Mesodermal cell (in vitro differentiated cells): ENCODE measurements around the gene KDM6A.
"Not testable (repeated sequence)": the region's sequence is repeated elsewhere in the genome, so short reads cannot be mapped to it uniquely, and the experiment has no call there.

ENCODE experiments used
- H3K27ac ChIP-seq: 2 replicates; pipeline ENCODE4 v1.7.0; 2013; ENCODE audit warnings: mild to moderate bottlenecking, low read depth, low read length, moderate library complexity; ENCODE audit not compliant: severe bottlenecking
- H3K36me3 ChIP-seq: 2 replicates; pipeline ENCODE4 v1.7.1; 2013; ENCODE audit warnings: mild to moderate bottlenecking, low read length, moderate library complexity; ENCODE audit not compliant: control insufficient read depth, insufficient read depth
- H3K4me1 ChIP-seq: one replicate; pipeline ENCODE4 v1.7.1; 2013; ENCODE audit warnings: mild to moderate bottlenecking, low read length; ENCODE audit not compliant: insufficient read depth, control insufficient read depth, poor library complexity, severe bottlenecking
- H3K4me3 ChIP-seq: 2 replicates; pipeline ENCODE4 v1.7.0; 2013; ENCODE audit warnings: low read length, control low read depth, mild to moderate bottlenecking; ENCODE audit not compliant: insufficient read depth, poor library complexity, severe bottlenecking; ENCODE audit errors: extremely low read depth
- H3K9me3 ChIP-seq: 2 replicates; pipeline ENCODE4 v1.7.1; 2013; ENCODE audit warnings: mild to moderate bottlenecking, low read length, moderate library complexity; ENCODE audit not compliant: control insufficient read depth
- WGBS, 2 experiments: methylation state at CpG; one replicate each; pipeline ENCODE4 v1.1.5; 2013; ENCODE audit warnings: missing lambda C conversion rate in 2 of 2; ENCODE audit not compliant: insufficient coverage in 2 of 2; 5-methylcytosine and 5-hydroxymethylcytosine counted together

KDM6A gene

DNA sequence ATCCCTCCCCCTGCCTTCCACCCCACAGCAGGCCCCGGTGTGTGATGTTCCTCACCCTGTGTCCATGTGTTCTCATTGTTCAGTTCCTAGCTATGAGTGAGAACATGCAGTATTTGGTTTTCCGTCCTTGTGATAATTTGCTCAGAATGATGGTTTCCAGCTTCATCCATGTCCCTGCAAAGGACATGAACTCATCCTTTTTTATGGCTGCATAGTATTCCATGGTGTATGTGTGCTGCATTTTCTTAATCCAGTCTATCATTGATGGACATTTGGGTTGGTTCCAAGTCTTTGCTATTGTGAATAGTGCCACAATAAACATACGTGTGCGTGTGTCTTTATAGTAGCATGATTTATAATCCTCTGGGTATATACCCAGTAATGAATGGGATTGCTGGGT is 200.0 kb downstream of the KDM6A start:
- no CpG with 5 or more reads among the region's 4 CpGs for WGBS, 2 experiments
- H3K9me3 ChIP-seq, H3K27ac ChIP-seq, H3K4me3 ChIP-seq, H3K4me1 ChIP-seq: not testable (repeated sequence)
- H3K36me3 ChIP-seq = peaks cover 27% of the 10 kb centered on the region

DNA sequence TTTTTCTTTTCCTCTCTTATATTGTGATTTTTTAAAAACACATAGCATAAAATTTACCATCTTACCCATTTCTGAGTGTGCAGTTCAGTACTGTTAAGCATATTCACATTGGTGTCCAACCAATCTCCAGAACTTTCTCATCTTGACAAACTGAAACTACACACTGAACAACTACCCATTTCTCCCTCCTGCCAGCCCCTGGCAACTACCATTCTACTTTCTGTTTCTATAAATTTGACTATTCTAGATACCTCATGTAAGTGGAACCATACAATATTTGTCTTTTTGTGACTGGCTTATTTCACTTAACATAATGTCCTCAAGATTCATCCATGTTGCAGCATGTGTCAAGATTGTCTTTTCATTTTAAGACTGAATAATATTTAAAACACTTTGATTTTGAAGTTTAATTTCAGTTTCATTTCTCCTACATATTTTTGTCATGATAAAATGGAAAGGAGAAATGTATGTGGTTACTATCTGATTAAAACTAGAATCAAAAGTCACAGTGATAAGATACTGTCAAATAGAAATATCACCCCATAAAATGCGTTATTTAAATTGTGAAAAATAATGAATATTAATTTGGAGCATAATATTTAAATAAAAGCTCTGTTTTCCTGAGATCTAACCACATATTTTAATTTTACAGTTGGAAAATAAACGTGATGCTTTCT is 204.9 kb downstream of the KDM6A start:
- Histone ChIP-seq H3K27ac (no peak overlapping the region), H3K9me3 (no peaks in the 10 kb centered on the region), H3K36me3 (peaks cover 20% of the 10 kb centered on the region), H3K4me3 (no peak overlapping the region), H3K4me1 (no peaks in the 10 kb centered on the region)
- WGBS, 2 experiments = no CpG with 5 or more reads among the region's 2 CpGs

DNA sequence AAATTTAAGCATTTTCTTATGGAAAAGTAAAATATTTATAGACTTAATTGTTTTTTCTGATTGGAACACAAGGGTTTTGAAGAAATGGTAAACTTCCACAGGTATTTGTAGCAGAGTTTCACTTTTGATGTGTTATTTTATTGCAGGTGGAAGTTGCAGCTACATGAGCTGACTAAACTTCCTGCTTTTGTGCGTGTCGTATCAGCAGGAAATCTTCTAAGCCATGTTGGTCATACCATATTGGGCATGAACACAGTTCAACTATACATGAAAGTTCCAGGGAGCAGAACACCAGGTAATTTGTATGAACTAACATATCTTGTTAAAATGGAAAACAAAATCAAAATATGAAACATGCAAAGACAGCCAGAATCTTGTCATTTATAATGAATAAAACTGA is 210.3 kb downstream of the KDM6A start:
- no peak overlapping the region for H3K4me3 ChIP-seq
- H3K4me1 ChIP-seq = no peaks in the 10 kb centered on the region
- no CpG with 5 or more reads among the region's 2 CpGs for WGBS, 2 experiments
- no peak overlapping the region for H3K27ac ChIP-seq
- no peaks in the 10 kb centered on the region for H3K9me3 ChIP-seq
- peaks cover 30% of the 10 kb centered on the region for H3K36me3 ChIP-seq

DNA sequence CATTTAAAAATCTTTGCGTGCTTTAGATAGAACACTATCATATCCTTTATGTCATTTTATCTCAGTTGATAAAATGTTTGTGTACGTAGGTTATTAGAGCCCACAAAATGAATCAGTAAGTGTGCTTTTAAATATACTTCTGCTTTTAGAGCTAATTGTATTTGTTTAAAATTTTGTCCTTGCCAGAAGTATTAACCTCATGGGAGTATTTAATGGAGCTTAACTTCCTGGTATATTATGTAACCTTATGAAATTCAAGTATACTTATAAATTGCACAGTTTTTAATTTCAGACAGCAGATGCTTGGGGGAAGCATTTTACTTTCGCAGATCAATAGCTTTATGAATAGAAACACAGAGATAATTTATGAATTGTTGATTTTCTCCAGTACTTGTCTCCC is 237.5 kb downstream of the KDM6A start:
- Histone ChIP-seq H3K4me3 (no peak overlapping the region), H3K9me3 (no peaks in the 10 kb centered on the region), H3K36me3 (peaks cover 29% of the 10 kb centered on the region), H3K27ac (no peak overlapping the region), H3K4me1 (no peaks in the 10 kb centered on the region)
- WGBS, 2 experiments = no CpG with 5 or more reads among the region's 3 CpGs

DNA sequence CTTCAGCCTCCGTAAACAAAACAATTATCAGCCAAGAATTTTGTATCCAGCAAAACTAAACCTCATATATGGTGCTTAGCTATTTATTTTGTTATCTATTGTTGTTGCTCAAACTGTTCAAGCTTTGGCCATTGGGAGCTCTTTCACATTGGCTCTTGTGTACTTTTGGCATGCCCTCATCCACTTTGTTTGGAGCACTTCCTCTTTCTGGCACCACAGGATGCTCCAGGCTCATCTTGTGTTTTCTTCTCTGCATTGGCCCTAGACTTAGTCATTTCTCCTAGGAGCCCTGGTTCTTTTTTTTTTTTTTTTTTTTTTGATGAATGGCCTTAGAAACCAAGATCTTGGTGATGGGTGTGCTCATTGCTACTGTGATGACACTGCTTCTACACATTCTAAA is 253.2 kb downstream of the KDM6A start:
- Histone ChIP-seq H3K36me3 (no peaks in the 10 kb centered on the region), H3K4me3 (no peak overlapping the region), H3K27ac (no peak overlapping the region), H3K4me1 (no peaks in the 10 kb centered on the region), H3K9me3 (no peaks in the 10 kb centered on the region)
- WGBS, 2 experiments = no CpG with 5 or more reads among the region's 1 CpG

DNA sequence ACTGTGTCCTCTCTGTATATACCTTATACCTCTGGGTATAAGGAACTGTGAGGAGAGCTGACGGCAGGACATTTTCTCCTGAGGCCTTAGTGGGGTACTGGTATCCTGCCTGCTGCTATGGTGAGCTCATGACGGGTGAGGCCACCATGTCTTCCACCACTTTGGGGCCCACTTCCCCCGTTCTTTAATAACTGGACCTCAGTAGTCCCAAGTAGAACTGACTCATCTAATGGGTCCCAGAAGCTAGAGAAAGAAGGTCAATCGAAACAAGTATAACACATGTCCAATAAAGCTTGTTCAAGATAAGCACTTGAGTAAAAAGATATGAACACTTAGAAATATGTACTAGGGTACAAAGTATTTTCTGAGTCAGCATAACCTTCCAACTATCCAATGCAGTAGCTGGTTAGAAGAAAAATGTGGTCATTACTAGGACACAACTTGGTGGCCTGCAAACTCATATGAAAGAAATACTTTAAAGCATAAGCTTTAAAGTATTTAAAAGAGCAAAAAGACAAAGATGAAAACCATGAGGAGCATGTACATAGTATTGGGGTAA is 256.0 kb downstream of the KDM6A start:
- Histone ChIP-seq H3K9me3 (no peaks in the 10 kb centered on the region), H3K36me3 (no peaks in the 10 kb centered on the region), H3K4me1 (no peaks in the 10 kb centered on the region), H3K4me3 (no peak overlapping the region), H3K27ac (no peak overlapping the region)
- WGBS, 2 experiments = 100% methylated on average over 2 of the region's 4 CpGs; no CpG with 5 or more reads in 1 of the 2 experiments

DNA sequence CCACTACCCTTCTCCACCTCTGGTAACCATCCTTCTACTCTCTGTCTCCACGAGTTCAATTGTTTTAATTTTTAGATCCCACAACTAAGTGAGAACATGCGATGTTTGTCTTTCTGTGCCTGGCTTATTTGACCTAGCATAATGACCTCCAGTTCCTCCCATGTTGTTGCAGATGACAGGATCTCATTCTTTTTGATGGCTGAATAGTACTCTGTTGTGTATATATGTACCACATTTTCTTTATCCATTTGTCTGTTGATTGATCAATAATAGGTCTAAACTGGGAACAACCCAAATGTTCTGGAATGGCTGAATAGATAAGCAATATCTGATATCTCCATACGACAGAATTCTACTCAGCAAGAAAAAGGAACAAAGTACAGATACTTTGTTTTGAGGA is 260.5 kb downstream of the KDM6A start:
- no peak overlapping the region for H3K27ac ChIP-seq
- H3K36me3 ChIP-seq = no peaks in the 10 kb centered on the region
- WGBS, 2 experiments = 71 to 80% methylated on average over 1 of the region's 3 CpGs
- no peaks in the 10 kb centered on the region for H3K9me3 ChIP-seq
- no peaks in the 10 kb centered on the region for H3K4me1 ChIP-seq
- H3K4me3 ChIP-seq = no peak overlapping the region

DNA sequence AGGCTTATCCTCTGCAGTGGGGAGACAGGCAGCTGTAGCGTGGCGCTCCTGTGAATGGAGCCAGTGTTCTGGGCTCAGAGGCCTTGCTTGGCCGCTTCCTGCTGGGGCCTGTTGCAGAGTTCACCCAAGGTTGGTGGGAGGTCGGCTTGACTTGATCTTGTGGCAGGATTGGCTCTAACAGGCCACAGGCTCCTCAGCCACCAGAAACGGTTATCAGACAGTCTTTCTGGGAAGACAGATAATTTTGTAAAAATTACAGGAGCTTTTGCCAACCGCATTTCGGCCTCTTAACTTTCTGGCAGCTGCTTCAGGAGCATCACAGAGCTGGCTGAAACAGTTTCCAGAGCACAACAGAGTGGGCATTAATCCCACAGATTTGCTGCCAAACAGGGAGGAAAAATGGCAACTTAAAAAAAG is 261.3 kb downstream of the KDM6A start:
- Histone ChIP-seq H3K9me3 (no peaks in the 10 kb centered on the region), H3K27ac (no peak overlapping the region), H3K36me3 (no peaks in the 10 kb centered on the region), H3K4me3 (no peak overlapping the region), H3K4me1 (no peaks in the 10 kb centered on the region)
- 53% methylated on average over 2 of the region's 7 CpGs; no CpG with 5 or more reads in 1 of the 2 experiments for WGBS, 2 experiments

DNA sequence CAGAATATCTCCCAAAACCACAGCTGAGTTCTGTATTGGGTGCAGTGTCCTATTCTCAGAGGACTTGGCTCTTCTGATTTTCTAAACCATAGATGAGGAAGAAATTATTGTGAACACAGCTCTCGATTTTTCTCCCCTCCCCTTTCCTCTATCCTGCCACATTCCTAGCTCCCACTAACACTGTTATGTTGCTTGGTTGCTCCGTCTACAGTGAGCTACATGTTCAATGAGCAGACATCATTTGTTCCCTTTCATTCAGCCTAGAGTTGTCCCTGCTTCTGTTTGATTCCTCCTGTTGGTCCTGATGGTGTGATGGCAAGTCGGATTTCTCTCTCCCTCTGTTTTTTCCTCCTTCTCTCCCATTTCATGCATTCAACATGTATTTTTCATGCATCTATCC is 261.8 kb downstream of the KDM6A start:
- 100% methylated on average over 1 of the region's 3 CpGs; no CpG with 5 or more reads in 1 of the 2 experiments for WGBS, 2 experiments
- no peaks in the 10 kb centered on the region for H3K36me3 ChIP-seq
- H3K9me3 ChIP-seq = no peaks in the 10 kb centered on the region

DNA sequence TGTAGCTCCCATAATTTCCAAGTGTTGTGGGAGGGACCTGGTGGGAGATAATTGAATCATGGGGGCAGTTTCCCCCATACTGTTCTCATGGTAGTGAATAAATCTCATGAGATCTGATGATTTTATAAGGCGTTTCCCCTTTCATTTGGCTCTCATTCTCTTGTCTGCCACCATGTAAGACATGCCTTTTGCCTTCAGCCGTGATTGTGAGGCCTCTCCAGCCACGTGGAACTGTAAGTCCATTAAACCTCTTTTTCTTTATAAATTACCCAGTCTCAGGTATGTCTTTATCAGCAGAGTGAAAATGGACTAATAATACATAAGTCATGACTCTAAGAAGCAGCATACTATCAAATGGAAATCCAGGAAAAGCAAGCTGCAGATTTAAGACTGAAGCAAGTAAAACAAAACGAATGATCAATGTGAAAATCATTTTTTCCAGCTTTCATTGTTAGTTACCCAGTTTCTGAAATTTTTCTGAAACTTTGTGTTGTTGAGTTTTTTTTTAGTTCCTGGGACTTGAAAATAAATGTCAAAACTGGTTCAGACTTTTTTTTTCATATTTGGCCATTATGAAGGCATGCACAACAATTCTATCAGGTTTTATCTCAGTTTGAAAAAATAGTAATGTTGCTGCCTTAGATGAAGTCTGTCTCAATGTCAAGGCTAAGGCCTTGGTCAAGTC is 262.5 kb downstream of the KDM6A start:
- H3K4me3 ChIP-seq, H3K4me1 ChIP-seq, H3K27ac ChIP-seq, H3K36me3 ChIP-seq, H3K9me3 ChIP-seq: not testable (repeated sequence)
- 100% methylated on average over 1 of the region's 4 CpGs; no CpG with 5 or more reads in 1 of the 2 experiments for WGBS, 2 experiments

More for the DNA sequence above, 261.8 kb downstream of the KDM6A start:
- H3K4me1 ChIP-seq = no peaks in the 10 kb centered on the region
- no peak overlapping the region for H3K4me3 ChIP-seq
- no peak overlapping the region for H3K27ac ChIP-seq

DNA sequence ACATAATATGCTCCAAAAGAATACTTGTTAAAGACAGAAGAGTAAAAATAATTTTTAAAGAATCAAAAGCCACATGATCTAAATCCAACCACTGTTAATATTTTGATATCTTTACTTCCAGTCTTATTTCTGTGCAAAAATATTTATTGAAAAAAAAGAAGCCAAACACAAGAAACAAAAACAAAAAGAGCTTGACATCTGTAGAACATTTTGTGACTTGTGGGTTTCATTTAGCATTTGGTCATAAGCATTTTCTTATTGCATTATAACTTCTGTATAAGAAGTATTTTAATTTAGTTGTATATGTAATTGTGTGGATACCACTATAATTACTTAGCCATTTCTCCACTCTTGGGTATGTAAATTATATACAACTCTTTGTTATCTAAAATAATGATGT is 264.5 kb downstream of the KDM6A start:
- H3K4me3 ChIP-seq = no peak overlapping the region
- no peak overlapping the region for H3K27ac ChIP-seq
- no peaks in the 10 kb centered on the region for H3K4me1 ChIP-seq
- no peaks in the 10 kb centered on the region for H3K36me3 ChIP-seq
- H3K9me3 ChIP-seq = no peaks in the 10 kb centered on the region
